K562 (cell line): Measurements from ENCODE around the gene ZBTB38. TPM values are rescaled to one million over a fixed set of nuclear protein-coding genes. Genes with fewer than 3 reads are reported as not detected.
A peak's percentile ranks its signal among the peaks of the same experiment; 100 is the strongest.

Experiments
- C11orf30 ChIP-seq: fragments of 450-650 bp; IDR thresholded peaks from 2 replicates; pipeline ENCODE4 v1.6.1; 2016; ENCODE audit warnings: low read depth, mild to moderate bottlenecking
- NFRKB ChIP-seq: fragments of 450-650 bp; IDR thresholded peaks from 2 replicates; pipeline ENCODE4 v1.6.1; 2016; ENCODE audit warnings: low read depth
- PHF8 ChIP-seq: fragments of 200-600 bp; sonication (generic); IDR thresholded peaks from 2 replicates; pipeline ENCODE4 v1.6.1; 2012; ENCODE audit warnings: mixed run types, mild to moderate bottlenecking, inconsistent platforms, low read length, moderate library complexity, borderline replicate concordance
- RB1 ChIP-seq: fragments of 450-650 bp; IDR thresholded peaks from 2 replicates; pipeline ENCODE4 v1.6.1; 2017; ENCODE audit warnings: low read depth, mild to moderate bottlenecking
- SIN3A ChIP-seq, 2 experiments: fragments of 150-350 bp in 1 of 2; IDR thresholded peaks; 2 replicates each; pipeline ENCODE4 v1.6.1; 2011 to 2016; ENCODE audit warnings: borderline replicate concordance in 2 of 2, low read depth in 2 of 2, low read length in 2 of 2, mild to moderate bottlenecking in 2 of 2, moderate library complexity in 2 of 2; ENCODE audit not compliant: control insufficient read depth in 1 of 2
- TBL1XR1 ChIP-seq, 2 experiments: IDR thresholded peaks; 2 replicates each; pipeline ENCODE4 v1.6.1; 2012; ENCODE audit warnings: improper control_type of control experiment in 2 of 2, low read length in 2 of 2, mild to moderate bottlenecking in 1 of 2
- ZNF175 ChIP-seq: fragments of 200-800 bp; sonication (Bioruptor generic); IDR thresholded peaks from 2 replicates; pipeline ENCODE4 v1.6.1; 2016; ENCODE audit warnings: low read depth, mild to moderate bottlenecking, missing genetic modification characterization, missing compliant biosample characterization
- ZNF57 ChIP-seq: fragments of 450-650 bp; formaldehyde crosslinking; IDR thresholded peaks from 2 replicates; pipeline ENCODE4 v1.4.0; 2020; ENCODE audit warnings: mild to moderate bottlenecking, moderate library complexity
- polyA plus RNA-seq, 8 experiments: library from polyadenylated mRNA; depleted of rRNA in 4 of 8; stranded (reverse) in 5 of 8; unstranded in 3 of 8; fragments of >200 nt; fragmentation: Nextera tagmentation in 2 of 8; fragmentation: Illumina TruSeq in 1 of 8; extraction: Ambion mirVana in 2 of 8; extraction: Trizol in 1 of 8; gene quantifications; 2 replicates each; pipeline versions ENCODE4 v1.2.1 to v1.2.3, GENCODE V29; 2011 to 2014; ENCODE audit warnings: inconsistent platforms in 1 of 8, missing spikeins in 1 of 8
- total RNA-seq, 7 experiments: library from RNA; depleted of rRNA in 6 of 7; stranded (reverse); fragments of >200 nt in 6 of 7; fragmentation: Illumina TruSeq in 2 of 7; extraction: Trizol in 2 of 7; gene quantifications; 2 replicates each; pipeline versions ENCODE4 v1.2.1 to v1.2.3, GENCODE V29; 2011 to 2021; ENCODE audit warnings: low replicate concordance in 1 of 7
- TF ChIP-seq, protein P1 (sequence below): fragments of 450-650 bp; formaldehyde crosslinking; IDR thresholded peaks from 2 replicates; pipeline ENCODE4 v1.4.0; 2022; ENCODE audit warnings: missing genetic modification characterization
- TF ChIP-seq, protein P2 (sequence below): fragments of 450-650 bp; formaldehyde crosslinking; IDR thresholded peaks from 2 replicates; pipeline ENCODE4 v1.4.0; 2022; ENCODE audit warnings: mild to moderate bottlenecking, moderate library complexity
- TF ChIP-seq, protein P3 (sequence below): sonication (generic); formaldehyde crosslinking; IDR thresholded peaks from 2 replicates; pipeline ENCODE4 v1.8.0; 2022; ENCODE audit warnings: mild to moderate bottlenecking, missing genetic modification reagents
- TF ChIP-seq, protein P4 (sequence below): fragments of 450-650 bp; IDR thresholded peaks from 2 replicates; pipeline ENCODE4 v1.6.1; 2018; ENCODE audit not compliant: partially characterized antibody

Gene ZBTB38
- total and polyA plus RNA-seq, 9 of the 15 experiments (the other 6 are each of a cell fraction or from before 2014, with no cell fraction given): 12.1 to 39.4 (median 22.9) TPM

DNA sequence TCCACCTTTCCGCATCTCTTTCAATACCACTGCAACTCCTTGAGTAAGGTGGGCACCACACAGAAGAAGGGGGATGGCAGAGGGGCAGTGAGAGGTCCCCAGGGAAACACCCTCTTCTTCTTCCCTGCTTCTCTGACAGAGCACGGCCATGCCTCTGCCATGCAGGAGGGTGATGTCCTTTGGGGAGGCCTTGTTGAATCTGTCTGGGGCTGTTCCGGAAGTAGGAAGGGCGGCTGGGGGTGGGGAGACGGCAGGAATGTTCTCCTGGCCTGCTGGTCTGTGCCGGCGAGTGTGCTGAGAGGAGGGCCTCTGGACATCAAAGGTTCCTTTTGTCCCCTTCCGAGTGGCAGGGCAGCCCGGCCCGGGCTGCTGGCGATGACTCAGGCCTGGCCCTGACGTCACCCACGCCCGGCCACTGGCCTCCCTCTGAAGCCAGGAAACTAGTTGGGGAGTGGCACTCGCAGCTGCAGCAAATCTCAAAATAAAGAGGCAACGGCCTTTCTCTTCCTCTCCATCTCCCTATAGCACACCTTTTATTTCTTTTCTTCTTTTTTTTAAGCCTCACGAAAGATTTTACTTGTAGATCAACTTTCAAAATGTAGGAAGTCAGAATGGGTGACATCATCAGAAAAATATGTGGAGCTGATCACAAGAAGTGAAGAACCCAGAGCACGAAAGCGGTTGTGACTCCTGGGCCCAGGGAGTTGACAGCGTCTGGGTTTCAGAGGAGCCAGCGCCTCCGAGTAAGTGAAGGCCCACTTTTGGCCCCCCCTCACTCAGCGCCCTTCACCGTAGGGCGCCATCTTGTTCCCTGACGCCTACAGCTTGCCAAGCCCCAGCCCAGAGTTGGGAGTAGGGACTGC is at the start of gene ZBTB38 (continued):
- TF ChIP-seq, protein P1, sequence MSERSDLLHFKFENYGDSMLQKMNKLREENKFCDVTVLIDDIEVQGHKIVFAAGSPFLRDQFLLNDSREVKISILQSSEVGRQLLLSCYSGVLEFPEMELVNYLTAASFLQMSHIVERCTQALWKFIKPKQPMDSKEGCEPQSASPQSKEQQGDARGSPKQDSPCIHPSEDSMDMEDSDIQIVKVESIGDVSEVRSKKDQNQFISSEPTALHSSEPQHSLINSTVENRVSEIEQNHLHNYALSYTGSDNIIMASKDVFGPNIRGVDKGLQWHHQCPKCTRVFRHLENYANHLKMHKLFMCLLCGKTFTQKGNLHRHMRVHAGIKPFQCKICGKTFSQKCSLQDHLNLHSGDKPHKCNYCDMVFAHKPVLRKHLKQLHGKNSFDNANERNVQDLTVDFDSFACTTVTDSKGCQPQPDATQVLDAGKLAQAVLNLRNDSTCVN: peak; percentile 48; the same call in 1 of the 2 replicates
- TF ChIP-seq, protein P2, sequence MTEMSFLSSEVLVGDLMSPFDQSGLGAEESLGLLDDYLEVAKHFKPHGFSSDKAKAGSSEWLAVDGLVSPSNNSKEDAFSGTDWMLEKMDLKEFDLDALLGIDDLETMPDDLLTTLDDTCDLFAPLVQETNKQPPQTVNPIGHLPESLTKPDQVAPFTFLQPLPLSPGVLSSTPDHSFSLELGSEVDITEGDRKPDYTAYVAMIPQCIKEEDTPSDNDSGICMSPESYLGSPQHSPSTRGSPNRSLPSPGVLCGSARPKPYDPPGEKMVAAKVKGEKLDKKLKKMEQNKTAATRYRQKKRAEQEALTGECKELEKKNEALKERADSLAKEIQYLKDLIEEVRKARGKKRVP (CRISPR knock-in tag): peak; percentile 71; the same call in 1 of the 2 replicates
- TF ChIP-seq ZNF175 (CRISPR knock-in tag): peak; percentile 87; the same call in 1 of the 2 replicates
- TF ChIP-seq PHF8: peak; percentile 66; the same call in 1 of the 2 replicates
- TF ChIP-seq RB1: peak; percentile 45
- TF ChIP-seq ZNF57 (CRISPR knock-in tag): no peak
- peak in 1 of 2 experiments; percentile 39; a peak in 1 of 4 replicates for TF ChIP-seq SIN3A (IDR thresholded peaks at IDR 0.05; ENCODE audit: borderline replicate concordance in 2 of 2, control insufficient read depth in 1 of 2, low read depth in 2 of 2, low read length in 2 of 2)
- TF ChIP-seq C11orf30: peak; percentile 60
- peak in 1 of 2 experiments; percentile 41; a peak in 1 of 4 replicates for TF ChIP-seq TBL1XR1 (IDR thresholded peaks at IDR 0.05; ENCODE audit: low read length in 2 of 2)
- TF ChIP-seq, protein P3, sequence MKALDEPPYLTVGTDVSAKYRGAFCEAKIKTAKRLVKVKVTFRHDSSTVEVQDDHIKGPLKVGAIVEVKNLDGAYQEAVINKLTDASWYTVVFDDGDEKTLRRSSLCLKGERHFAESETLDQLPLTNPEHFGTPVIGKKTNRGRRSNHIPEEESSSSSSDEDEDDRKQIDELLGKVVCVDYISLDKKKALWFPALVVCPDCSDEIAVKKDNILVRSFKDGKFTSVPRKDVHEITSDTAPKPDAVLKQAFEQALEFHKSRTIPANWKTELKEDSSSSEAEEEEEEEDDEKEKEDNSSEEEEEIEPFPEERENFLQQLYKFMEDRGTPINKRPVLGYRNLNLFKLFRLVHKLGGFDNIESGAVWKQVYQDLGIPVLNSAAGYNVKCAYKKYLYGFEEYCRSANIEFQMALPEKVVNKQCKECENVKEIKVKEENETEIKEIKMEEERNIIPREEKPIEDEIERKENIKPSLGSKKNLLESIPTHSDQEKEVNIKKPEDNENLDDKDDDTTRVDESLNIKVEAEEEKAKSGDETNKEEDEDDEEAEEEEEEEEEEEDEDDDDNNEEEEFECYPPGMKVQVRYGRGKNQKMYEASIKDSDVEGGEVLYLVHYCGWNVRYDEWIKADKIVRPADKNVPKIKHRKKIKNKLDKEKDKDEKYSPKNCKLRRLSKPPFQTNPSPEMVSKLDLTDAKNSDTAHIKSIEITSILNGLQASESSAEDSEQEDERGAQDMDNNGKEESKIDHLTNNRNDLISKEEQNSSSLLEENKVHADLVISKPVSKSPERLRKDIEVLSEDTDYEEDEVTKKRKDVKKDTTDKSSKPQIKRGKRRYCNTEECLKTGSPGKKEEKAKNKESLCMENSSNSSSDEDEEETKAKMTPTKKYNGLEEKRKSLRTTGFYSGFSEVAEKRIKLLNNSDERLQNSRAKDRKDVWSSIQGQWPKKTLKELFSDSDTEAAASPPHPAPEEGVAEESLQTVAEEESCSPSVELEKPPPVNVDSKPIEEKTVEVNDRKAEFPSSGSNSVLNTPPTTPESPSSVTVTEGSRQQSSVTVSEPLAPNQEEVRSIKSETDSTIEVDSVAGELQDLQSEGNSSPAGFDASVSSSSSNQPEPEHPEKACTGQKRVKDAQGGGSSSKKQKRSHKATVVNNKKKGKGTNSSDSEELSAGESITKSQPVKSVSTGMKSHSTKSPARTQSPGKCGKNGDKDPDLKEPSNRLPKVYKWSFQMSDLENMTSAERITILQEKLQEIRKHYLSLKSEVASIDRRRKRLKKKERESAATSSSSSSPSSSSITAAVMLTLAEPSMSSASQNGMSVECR (CRISPR knock-in tag): peak; percentile 44; the same call in 1 of the 2 replicates
- TF ChIP-seq, protein P4, sequence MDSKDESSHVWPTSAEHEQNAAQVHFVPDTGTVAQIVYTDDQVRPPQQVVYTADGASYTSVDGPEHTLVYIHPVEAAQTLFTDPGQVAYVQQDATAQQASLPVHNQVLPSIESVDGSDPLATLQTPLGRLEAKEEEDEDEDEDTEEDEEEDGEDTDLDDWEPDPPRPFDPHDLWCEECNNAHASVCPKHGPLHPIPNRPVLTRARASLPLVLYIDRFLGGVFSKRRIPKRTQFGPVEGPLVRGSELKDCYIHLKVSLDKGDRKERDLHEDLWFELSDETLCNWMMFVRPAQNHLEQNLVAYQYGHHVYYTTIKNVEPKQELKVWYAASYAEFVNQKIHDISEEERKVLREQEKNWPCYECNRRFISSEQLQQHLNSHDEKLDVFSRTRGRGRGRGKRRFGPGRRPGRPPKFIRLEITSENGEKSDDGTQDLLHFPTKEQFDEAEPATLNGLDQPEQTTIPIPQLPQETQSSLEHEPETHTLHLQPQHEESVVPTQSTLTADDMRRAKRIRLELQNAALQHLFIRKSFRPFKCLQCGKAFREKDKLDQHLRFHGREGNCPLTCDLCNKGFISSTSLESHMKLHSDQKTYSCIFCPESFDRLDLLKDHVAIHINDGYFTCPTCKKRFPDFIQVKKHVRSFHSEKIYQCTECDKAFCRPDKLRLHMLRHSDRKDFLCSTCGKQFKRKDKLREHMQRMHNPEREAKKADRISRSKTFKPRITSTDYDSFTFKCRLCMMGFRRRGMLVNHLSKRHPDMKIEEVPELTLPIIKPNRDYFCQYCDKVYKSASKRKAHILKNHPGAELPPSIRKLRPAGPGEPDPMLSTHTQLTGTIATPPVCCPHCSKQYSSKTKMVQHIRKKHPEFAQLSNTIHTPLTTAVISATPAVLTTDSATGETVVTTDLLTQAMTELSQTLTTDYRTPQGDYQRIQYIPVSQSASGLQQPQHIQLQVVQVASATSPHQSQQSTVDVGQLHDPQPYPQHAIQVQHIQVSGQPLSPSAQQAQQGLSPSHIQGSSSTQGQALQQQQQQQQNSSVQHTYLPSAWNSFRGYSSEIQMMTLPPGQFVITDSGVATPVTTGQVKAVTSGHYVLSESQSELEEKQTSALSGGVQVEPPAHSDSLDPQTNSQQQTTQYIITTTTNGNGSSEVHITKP: peak; percentile 67
- TF ChIP-seq NFRKB: peak; percentile 95
